A549 (cell line): Measurements from ENCODE around the gene MEGF8. TPM values are rescaled to one million over a fixed set of nuclear protein-coding genes. Genes with fewer than 3 reads are reported as not detected.

Experiments used
- ATAC-seq, 2 experiments: fragments of 200-7000 bp in 1 of 2; fragments of >200 bp in 1 of 2; cut with Nextera tagmentation in 1 of 2; cut with Tn5 transposase in 1 of 2; 3 replicates each; pipeline versions ENCODE4 v1.8.0 to v1.9.1; 2018 to 2020; ENCODE audit warnings: mild to moderate bottlenecking in 1 of 2, moderate library complexity in 1 of 2
- CTCF ChIA-PET: fragments of 300-600 bp; sonication (Branson Sonifier 250); formaldehyde crosslinking; extraction: SDS; loops from one replicate; lab custom pipeline; 2021; ENCODE audit warnings: antibody characterized with exemption, inconsistent platforms; lab: Yijun Ruan, JAX
- POLR2A ChIA-PET: fragments of 350-600 bp; formaldehyde crosslinking; extraction: SDS; loops from one replicate; lab custom pipeline; 2021; ENCODE audit warnings: antibody characterized with exemption, inconsistent platforms; lab: Yijun Ruan, JAX
- DNase-seq, 2 experiments: peaks; one replicate each; pipeline versions ENCODE4 v3.0.0 to v3.0.0-alpha.2; 2011 to 2016; ENCODE audit warnings: low read depth in 1 of 2, low spot score in 1 of 2
- FAIRE-seq: peaks from 2 replicates; lab custom pipeline; 2011; peaks lifted over from hg19 to GRCh38; lab: Jason Lieb, UNC
- H3K27ac ChIP-seq, 2 experiments: fragments of >200 bp; sonication (Bioruptor Twin); formaldehyde crosslinking; 3 replicates each; pipeline ENCODE4 v1.5.1; 2016 to 2017
- H3K4me1 ChIP-seq: fragments of >200 bp; sonication (Bioruptor Twin); formaldehyde crosslinking; 3 replicates; pipeline ENCODE4 v1.6.1; 2016
- H3K4me2 ChIP-seq: fragments of >200 bp; sonication (Bioruptor Twin); formaldehyde crosslinking; 3 replicates; pipeline ENCODE4 v1.6.1; 2016
- H3K4me3 ChIP-seq: fragments of >200 bp; sonication (Bioruptor Twin); formaldehyde crosslinking; 3 replicates; pipeline ENCODE4 v1.5.1; 2016
- H3K9me3 ChIP-seq: fragments of >200 bp; sonication (Bioruptor Twin); formaldehyde crosslinking; 3 replicates; pipeline ENCODE4 v1.6.1; 2016
- CBX2 ChIP-seq: fragments of 200-600 bp; sonication (generic); IDR thresholded peaks from 2 replicates; pipeline ENCODE4 v1.6.1; 2016; ENCODE audit warnings: low read depth, mild to moderate bottlenecking, borderline replicate concordance
- CEBPB ChIP-seq, 2 experiments: fragments of >200 bp in 1 of 2; sonication (Bioruptor Twin) in 1 of 2; formaldehyde crosslinking in 1 of 2; IDR thresholded peaks; 2 replicates each; pipeline ENCODE4 v1.6.1; 2012 to 2016
- CHD2 ChIP-seq: fragments of 150-350 bp; IDR thresholded peaks from 2 replicates; pipeline ENCODE4 v1.6.1; 2014; ENCODE audit warnings: low read length; ENCODE audit not compliant: partially characterized antibody
- CHD4 ChIP-seq: fragments of 200-600 bp; sonication (generic); IDR thresholded peaks from 2 replicates; pipeline ENCODE4 v1.6.1; 2016; ENCODE audit warnings: antibody characterized with exemption, mild to moderate bottlenecking, borderline replicate concordance
- EHMT2 ChIP-seq: fragments of 200-600 bp; sonication (generic); IDR thresholded peaks from 2 replicates; pipeline ENCODE4 v1.6.1; 2016; ENCODE audit warnings: antibody characterized with exemption, low read depth, mild to moderate bottlenecking, moderate library complexity
- EP300 ChIP-seq, 2 experiments: fragments of >200 bp; sonication (Bioruptor Twin); formaldehyde crosslinking; IDR thresholded peaks; 2 replicates in 1 of 2; 3 replicates in 1 of 2; pipeline ENCODE4 v1.6.1; 2016 to 2017
- FOSB ChIP-seq: fragments of 250-450 bp; sonication (Bioruptor Pico); IDR thresholded peaks from 2 replicates; pipeline ENCODE4 v1.5.0; 2020; ENCODE audit warnings: mild to moderate bottlenecking, moderate library complexity
- FOSL2 ChIP-seq, 2 experiments: fragments of 450-650 bp in 1 of 2; fragments of >200 bp in 1 of 2; sonication (Bioruptor Twin) in 1 of 2; formaldehyde crosslinking; IDR thresholded peaks; 2 replicates each; pipeline versions ENCODE4 v1.5.0 to v1.6.1; 2016 to 2020; ENCODE audit warnings: mild to moderate bottlenecking in 1 of 2, moderate library complexity in 1 of 2
- GATA3 ChIP-seq: IDR thresholded peaks from 2 replicates; pipeline ENCODE4 v1.6.1; 2012; ENCODE audit warnings: borderline replicate concordance
- HOXA7 ChIP-seq: fragments of 250-450 bp; sonication (Bioruptor Pico); IDR thresholded peaks from 2 replicates; pipeline ENCODE4 v1.5.0; 2020; ENCODE audit warnings: mild to moderate bottlenecking, moderate library complexity
- HOXB13 ChIP-seq: fragments of 250-450 bp; sonication (Bioruptor Pico); IDR thresholded peaks from 2 replicates; pipeline ENCODE4 v1.5.0; 2020; ENCODE audit warnings: low read depth, mild to moderate bottlenecking, moderate library complexity
- MYC ChIP-seq: IDR thresholded peaks from 2 replicates; pipeline ENCODE4 v1.6.1; 2012; ENCODE audit warnings: mild to moderate bottlenecking, inconsistent platforms, low read length, improper control_type of control experiment, borderline replicate concordance
- NFE2L2 ChIP-seq: fragments of 150-350 bp; conservative IDR thresholded peaks from 2 replicates; pipeline ENCODE4 v1.6.1; 2014; ENCODE audit warnings: low read length
- PHF8 ChIP-seq: fragments of 200-600 bp; sonication (generic); IDR thresholded peaks from 2 replicates; pipeline ENCODE4 v1.6.1; 2016; ENCODE audit warnings: low read depth, mild to moderate bottlenecking, antibody characterized with exemption, moderate library complexity, borderline replicate concordance
- RCOR1 ChIP-seq: fragments of 150-350 bp; IDR thresholded peaks from 2 replicates; pipeline ENCODE4 v1.6.1; 2014; ENCODE audit warnings: antibody characterized with exemption, low read length, low read depth
- RNF2 ChIP-seq: fragments of 200-600 bp; sonication (generic); IDR thresholded peaks from 2 replicates; pipeline ENCODE4 v1.6.1; 2016; ENCODE audit warnings: low read depth, mild to moderate bottlenecking, antibody characterized with exemption, moderate library complexity, borderline replicate concordance
- SMC3 ChIP-seq: fragments of >200 bp; sonication (Bioruptor Twin); formaldehyde crosslinking; IDR thresholded peaks from 3 replicates; pipeline ENCODE4 v1.6.1; 2018; ENCODE audit warnings: inconsistent platforms
- TFCP2L1 ChIP-seq: fragments of 250-450 bp; sonication (Bioruptor Pico); IDR thresholded peaks from 2 replicates; pipeline ENCODE4 v1.5.0; 2021; ENCODE audit warnings: mild to moderate bottlenecking
- TP53 ChIP-seq: fragments of 250-450 bp; sonication (Bioruptor Pico); IDR thresholded peaks from 2 replicates; pipeline ENCODE4 v1.5.0; 2021; ENCODE audit warnings: mild to moderate bottlenecking, moderate library complexity
- WGBS: methylation state at CpG from one replicate; pipeline ENCODE4 v1.1.6; 2017; ENCODE audit errors: missing lambda C conversion rate; 5-methylcytosine and 5-hydroxymethylcytosine counted together
- polyA plus RNA-seq, 4 experiments: library from polyadenylated mRNA; depleted of rRNA in 3 of 4; stranded (reverse); fragments of >200 nt; fragmentation: RNase III in 1 of 4; extraction: RNeasy Plus Mini Kit Qiagen cat#74134 plus additional on column Dnase treatment in 1 of 4; gene quantifications; 2 replicates in 3 of 4; 3 replicates in 1 of 4; pipeline ENCODE4 v1.2.3, GENCODE V29; 2011 to 2017
- TF ChIP-seq, protein P1 (sequence below): fragments of 450-650 bp; IDR thresholded peaks from 2 replicates; pipeline ENCODE4 v1.6.1; 2014; ENCODE audit warnings: antibody characterized with exemption
- TF ChIP-seq, protein P2 (sequence below): fragments of 250-450 bp; sonication (Bioruptor Pico); IDR thresholded peaks from 2 replicates; pipeline ENCODE4 v1.5.0; 2021; ENCODE audit warnings: mild to moderate bottlenecking, moderate library complexity, borderline replicate concordance
- TF ChIP-seq, protein P3 (sequence below): IDR thresholded peaks from 2 replicates; pipeline ENCODE4 v1.6.1; 2012
- TF ChIP-seq, protein P4 (sequence below): fragments of >200 bp; sonication (Bioruptor Twin); formaldehyde crosslinking; IDR thresholded peaks from 3 replicates; pipeline ENCODE4 v1.5.1; 2016
- TF ChIP-seq, protein P5 (sequence below): fragments of 200-600 bp; sonication (generic); IDR thresholded peaks from 2 replicates; pipeline ENCODE4 v1.6.1; 2016; ENCODE audit warnings: antibody characterized with exemption, mild to moderate bottlenecking, moderate library complexity
- TF ChIP-seq, protein P6 (sequence below): IDR thresholded peaks from 2 replicates; pipeline ENCODE4 v1.6.1; 2012

MEGF8 gene
- polyA plus RNA-seq, 2 of the 4 experiments (the other 2 are of a cell fraction) = 10.4 to 27.2 TPM

DNA sequence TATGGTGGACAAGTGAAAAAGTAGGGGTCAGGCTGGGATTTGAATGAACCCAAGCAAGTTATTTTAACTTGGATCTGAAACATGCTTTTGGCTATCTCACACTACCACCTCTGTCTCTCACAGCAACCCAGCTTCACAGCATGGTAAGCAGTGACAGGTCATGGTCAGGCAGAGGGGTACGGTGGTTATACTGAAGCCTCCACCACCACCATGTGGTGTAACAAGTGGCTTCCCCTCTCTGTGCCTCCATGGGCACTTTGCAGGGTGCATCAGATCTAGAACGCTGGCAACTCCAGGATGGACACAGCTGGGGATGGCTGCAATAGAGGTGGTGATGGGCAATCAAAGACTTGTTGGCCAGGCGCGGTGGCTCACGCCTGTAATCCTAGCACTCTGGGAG, 13.1 kb upstream of the MEGF8 start:
- H3K4me3 ChIP-seq = peak overlapping the region; percentile 51; the same call in 1 of the 3 replicates
- H3K4me2 ChIP-seq = peak overlapping the region; percentile 94
- FAIRE-seq = peak; percentile 93
- H3K27ac ChIP-seq = no peak overlapping the region
- POLR2A ChIA-PET = no interaction called here
- TF ChIP-seq EP300 (IDR thresholded peaks at IDR 0.05) (no peak), RCOR1 (no peak), FOSB (no peak), SMC3 (no peak), CEBPB (IDR thresholded peaks at IDR 0.05) (no peak), CHD4 (no peak), CBX2 (no peak)
- TF ChIP-seq, protein P1, sequence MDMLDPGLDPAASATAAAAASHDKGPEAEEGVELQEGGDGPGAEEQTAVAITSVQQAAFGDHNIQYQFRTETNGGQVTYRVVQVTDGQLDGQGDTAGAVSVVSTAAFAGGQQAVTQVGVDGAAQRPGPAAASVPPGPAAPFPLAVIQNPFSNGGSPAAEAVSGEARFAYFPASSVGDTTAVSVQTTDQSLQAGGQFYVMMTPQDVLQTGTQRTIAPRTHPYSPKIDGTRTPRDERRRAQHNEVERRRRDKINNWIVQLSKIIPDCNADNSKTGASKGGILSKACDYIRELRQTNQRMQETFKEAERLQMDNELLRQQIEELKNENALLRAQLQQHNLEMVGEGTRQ = 0 out of 2 replicates have a peak, but pooled peaks have one; percentile 3
- TF ChIP-seq, protein P2, sequence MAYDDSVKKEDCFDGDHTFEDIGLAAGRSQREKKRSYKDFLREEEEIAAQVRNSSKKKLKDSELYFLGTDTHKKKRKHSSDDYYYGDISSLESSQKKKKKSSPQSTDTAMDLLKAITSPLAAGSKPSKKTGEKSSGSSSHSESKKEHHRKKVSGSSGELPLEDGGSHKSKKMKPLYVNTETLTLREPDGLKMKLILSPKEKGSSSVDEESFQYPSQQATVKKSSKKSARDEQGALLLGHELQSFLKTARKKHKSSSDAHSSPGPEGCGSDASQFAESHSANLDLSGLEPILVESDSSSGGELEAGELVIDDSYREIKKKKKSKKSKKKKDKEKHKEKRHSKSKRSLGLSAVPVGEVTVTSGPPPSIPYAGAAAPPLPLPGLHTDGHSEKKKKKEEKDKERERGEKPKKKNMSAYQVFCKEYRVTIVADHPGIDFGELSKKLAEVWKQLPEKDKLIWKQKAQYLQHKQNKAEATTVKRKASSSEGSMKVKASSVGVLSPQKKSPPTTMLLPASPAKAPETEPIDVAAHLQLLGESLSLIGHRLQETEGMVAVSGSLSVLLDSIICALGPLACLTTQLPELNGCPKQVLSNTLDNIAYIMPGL (CRISPR knock-in tag) = no peak
- no peak for DNase-seq
- no peak for ATAC-seq
- peaks cover 5% of the 10 kb centered on the region; the same call in 1 of the 3 replicates for H3K4me1 ChIP-seq
- WGBS = 94% methylated on average over 5 of the region's 5 CpGs
- no peaks in the 10 kb centered on the region for H3K9me3 ChIP-seq
- CTCF ChIA-PET = interaction anchor here (0.9 to 5.3 kb wide), 7 partner anchors 11 to 201 kb away, joined by 3 to 58 read pairs (median 7); partner anchors contain the start of genes PAFAH1B3 and PRR19

DNA sequence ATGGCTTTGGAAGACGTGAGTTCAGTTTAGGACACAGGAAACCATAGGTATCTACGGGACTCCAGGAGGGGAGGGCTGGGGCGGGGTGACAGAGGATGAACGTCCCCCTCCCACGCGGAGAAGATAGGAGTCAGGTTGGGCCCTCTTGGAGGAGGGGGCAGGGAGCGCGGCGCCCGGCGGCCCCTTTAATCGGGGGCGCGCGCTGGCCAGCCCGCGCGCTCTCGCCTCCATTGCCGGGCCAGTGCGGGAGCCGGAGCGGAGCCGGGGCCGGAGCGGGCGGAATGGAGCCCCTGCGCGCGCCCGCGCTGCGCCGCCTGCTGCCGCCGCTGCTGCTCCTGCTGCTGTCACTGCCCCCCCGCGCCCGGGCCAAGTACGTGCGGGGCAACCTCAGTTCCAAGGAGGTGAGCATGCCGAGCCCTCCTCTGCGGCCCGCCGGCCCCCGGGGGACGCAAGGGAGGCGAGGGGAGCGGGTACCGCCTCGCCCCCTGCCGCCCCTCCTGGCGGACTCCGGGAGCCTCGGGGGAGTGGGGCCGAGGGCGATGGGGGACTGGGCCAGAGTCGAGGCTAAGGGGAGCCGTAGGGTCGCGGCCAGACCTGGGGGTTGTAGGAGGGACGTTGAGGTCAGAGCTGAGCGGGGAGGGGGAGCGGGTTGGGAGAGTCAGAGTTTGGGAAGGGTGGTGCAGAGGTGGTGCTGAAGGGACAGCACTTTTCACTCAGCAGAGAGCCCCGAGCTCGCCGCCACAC, 12.2 kb upstream of the MEGF8 start, which contains the start of gene TMEM145:
Gene TMEM145, plus strand, starts transcription at position 214 of the 744 bp plus-strand sequence. Its CDS starts 68 bp downstream, at position 282.
- FAIRE-seq = no peak
- ChIA-PET CTCF (interaction anchor here (0.9 to 4.4 kb wide), 9 partner anchors 9 to 173 kb away, joined by 3 to 30 read pairs (median 4); partner anchors contain the start of genes PAFAH1B3 and PRR19), POLR2A (no interaction called here)
- Histone ChIP-seq H3K4me2 (peak within 1 kb of the TSS; percentile 94), H3K27ac (peak within 1 kb of the TSS; percentile 32 to 79; a peak in 5 of 6 replicates), H3K9me3 (no peaks in the 10 kb centered on the region), H3K4me3 (peak within 1 kb of the TSS; percentile 51), H3K4me1 (peaks cover 5% of the 10 kb centered on the region; the same call in 1 of the 3 replicates)
- ATAC-seq = peak; percentile 67 to 82
- DNase-seq = peak; percentile 67 to 92
- WGBS = 5% methylated on average over 40 of the region's 67 CpGs
- no peak for TF ChIP-seq TFCP2L1
- TF ChIP-seq EP300 (IDR thresholded peaks at IDR 0.05) = no peak
- TF ChIP-seq EHMT2 = peak; percentile 52; the same call in 1 of the 2 replicates
- TF ChIP-seq, protein P3, sequence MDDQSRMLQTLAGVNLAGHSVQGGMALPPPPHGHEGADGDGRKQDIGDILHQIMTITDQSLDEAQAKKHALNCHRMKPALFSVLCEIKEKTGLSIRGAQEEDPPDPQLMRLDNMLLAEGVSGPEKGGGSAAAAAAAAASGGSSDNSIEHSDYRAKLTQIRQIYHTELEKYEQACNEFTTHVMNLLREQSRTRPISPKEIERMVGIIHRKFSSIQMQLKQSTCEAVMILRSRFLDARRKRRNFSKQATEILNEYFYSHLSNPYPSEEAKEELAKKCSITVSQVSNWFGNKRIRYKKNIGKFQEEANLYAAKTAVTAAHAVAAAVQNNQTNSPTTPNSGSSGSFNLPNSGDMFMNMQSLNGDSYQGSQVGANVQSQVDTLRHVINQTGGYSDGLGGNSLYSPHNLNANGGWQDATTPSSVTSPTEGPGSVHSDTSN = no peak
- no peak for TF ChIP-seq FOSL2 (IDR thresholded peaks at IDR 0.05)
- no peak for TF ChIP-seq FOSL2 (CRISPR knock-in tag; IDR thresholded peaks at IDR 0.05)
- no peak for TF ChIP-seq NFE2L2
- TF ChIP-seq, protein P4, sequence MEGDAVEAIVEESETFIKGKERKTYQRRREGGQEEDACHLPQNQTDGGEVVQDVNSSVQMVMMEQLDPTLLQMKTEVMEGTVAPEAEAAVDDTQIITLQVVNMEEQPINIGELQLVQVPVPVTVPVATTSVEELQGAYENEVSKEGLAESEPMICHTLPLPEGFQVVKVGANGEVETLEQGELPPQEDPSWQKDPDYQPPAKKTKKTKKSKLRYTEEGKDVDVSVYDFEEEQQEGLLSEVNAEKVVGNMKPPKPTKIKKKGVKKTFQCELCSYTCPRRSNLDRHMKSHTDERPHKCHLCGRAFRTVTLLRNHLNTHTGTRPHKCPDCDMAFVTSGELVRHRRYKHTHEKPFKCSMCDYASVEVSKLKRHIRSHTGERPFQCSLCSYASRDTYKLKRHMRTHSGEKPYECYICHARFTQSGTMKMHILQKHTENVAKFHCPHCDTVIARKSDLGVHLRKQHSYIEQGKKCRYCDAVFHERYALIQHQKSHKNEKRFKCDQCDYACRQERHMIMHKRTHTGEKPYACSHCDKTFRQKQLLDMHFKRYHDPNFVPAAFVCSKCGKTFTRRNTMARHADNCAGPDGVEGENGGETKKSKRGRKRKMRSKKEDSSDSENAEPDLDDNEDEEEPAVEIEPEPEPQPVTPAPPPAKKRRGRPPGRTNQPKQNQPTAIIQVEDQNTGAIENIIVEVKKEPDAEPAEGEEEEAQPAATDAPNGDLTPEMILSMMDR = peak; percentile 36
- TF ChIP-seq, protein P5, sequence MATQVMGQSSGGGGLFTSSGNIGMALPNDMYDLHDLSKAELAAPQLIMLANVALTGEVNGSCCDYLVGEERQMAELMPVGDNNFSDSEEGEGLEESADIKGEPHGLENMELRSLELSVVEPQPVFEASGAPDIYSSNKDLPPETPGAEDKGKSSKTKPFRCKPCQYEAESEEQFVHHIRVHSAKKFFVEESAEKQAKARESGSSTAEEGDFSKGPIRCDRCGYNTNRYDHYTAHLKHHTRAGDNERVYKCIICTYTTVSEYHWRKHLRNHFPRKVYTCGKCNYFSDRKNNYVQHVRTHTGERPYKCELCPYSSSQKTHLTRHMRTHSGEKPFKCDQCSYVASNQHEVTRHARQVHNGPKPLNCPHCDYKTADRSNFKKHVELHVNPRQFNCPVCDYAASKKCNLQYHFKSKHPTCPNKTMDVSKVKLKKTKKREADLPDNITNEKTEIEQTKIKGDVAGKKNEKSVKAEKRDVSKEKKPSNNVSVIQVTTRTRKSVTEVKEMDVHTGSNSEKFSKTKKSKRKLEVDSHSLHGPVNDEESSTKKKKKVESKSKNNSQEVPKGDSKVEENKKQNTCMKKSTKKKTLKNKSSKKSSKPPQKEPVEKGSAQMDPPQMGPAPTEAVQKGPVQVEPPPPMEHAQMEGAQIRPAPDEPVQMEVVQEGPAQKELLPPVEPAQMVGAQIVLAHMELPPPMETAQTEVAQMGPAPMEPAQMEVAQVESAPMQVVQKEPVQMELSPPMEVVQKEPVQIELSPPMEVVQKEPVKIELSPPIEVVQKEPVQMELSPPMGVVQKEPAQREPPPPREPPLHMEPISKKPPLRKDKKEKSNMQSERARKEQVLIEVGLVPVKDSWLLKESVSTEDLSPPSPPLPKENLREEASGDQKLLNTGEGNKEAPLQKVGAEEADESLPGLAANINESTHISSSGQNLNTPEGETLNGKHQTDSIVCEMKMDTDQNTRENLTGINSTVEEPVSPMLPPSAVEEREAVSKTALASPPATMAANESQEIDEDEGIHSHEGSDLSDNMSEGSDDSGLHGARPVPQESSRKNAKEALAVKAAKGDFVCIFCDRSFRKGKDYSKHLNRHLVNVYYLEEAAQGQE = peak; percentile 90
- TF ChIP-seq PHF8 = no peak
- TF ChIP-seq HOXA7 (CRISPR knock-in tag) = no peak
- no peak for TF ChIP-seq GATA3
- peak; percentile 83; the same call in 1 of the 2 replicates for TF ChIP-seq HOXB13 (CRISPR knock-in tag)
- TF ChIP-seq RNF2 = no peak
- no peak for TF ChIP-seq CHD2
- no peak for TF ChIP-seq MYC
- TF ChIP-seq, protein P6, sequence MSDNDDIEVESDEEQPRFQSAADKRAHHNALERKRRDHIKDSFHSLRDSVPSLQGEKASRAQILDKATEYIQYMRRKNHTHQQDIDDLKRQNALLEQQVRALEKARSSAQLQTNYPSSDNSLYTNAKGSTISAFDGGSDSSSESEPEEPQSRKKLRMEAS = peak; percentile 49; the same call in 1 of the 2 replicates
- no peak for TF ChIP-seq TP53 (CRISPR knock-in tag)
- TF ChIP-seq SMC3 = peak; percentile 10; the same call in 1 of the 3 replicates
- TF ChIP-seq FOSB = no peak
